Dermis microvascular lymphatic vessel endothelial cell (primary cell): ENCODE measurements around the gene FAM120B. TPM values are rescaled to one million over a fixed set of nuclear protein-coding genes. Genes with fewer than 3 reads are reported as not detected.

Source experiments
- DNase-seq, 2 donors: peaks; one replicate each; pipeline versions ENCODE4 v3.0.0 to v3.0.0-alpha.2; 2010; ENCODE audit warnings: low read depth in 2 of 2
- total RNA-seq: library from RNA; depleted of rRNA; stranded (reverse); fragments of >200 nt; gene quantifications from 2 replicates; pipeline ENCODE4 v1.2.1, GENCODE V29; 2014

Gene FAM120B
- total RNA-seq, 1 donor from 2014 or later = 9.0 TPM

GRCh38 chr6:170441316-170441715, 134.8 kb downstream of the FAM120B start:
- no peak for DNase-seq

- no peak for DNase-seq
These were observed 136.0 kb downstream of the FAM120B start for GRCh38 chr6:170442596-170442995.

- no peak for DNase-seq
These were observed 136.6 kb downstream of the FAM120B start for GRCh38 chr6:170443151-170443662.

GRCh38 chr6:170444056-170444591, 137.6 kb downstream of the FAM120B start:
- no peak for DNase-seq

GRCh38 chr6:170444811-170445211, 138.3 kb downstream of the FAM120B start:
- DNase-seq = no peak

GRCh38 chr6:170445487-170445886, 138.9 kb downstream of the FAM120B start:
- DNase-seq = no peak

GRCh38 chr6:170445971-170446370, 139.4 kb downstream of the FAM120B start:
- no peak for DNase-seq

GRCh38 chr6:170446841-170447560, 140.4 kb downstream of the FAM120B start:
- DNase-seq = no peak

GRCh38 chr6:170447561-170447930, 141.0 kb downstream of the FAM120B start:
- no peak for DNase-seq

- DNase-seq = no peak
These were observed 141.8 kb downstream of the FAM120B start for GRCh38 chr6:170448317-170448716.

GRCh38 chr6:170448751-170449630, 142.4 kb downstream of the FAM120B start:
- DNase-seq = no peak

GRCh38 chr6:170449835-170450753, 143.5 kb downstream of the FAM120B start:
- DNase-seq = no peak

- DNase-seq = no peak
These were observed 144.6 kb downstream of the FAM120B start for GRCh38 chr6:170450916-170451761.

GRCh38 chr6:170451762-170452651, 145.4 kb downstream of the FAM120B start:
- no peak for DNase-seq

GRCh38 chr6:170452767-170453545, 146.4 kb downstream of the FAM120B start:
- DNase-seq = no peak

GRCh38 chr6:170453586-170454511, 147.3 kb downstream of the FAM120B start:
- no peak for DNase-seq
